HepG2 (cell line): ENCODE data around the gene OASL. TPM values are rescaled to one million over a fixed set of nuclear protein-coding genes. Genes with fewer than 3 reads are reported as not detected.

Source experiments
- FOXP4 ChIP-seq: sonication (generic); formaldehyde crosslinking; IDR thresholded peaks from 2 replicates; pipeline ENCODE4 v1.4.0; 2020; ENCODE audit warnings: missing genetic modification reagents
- GATAD1 ChIP-seq: IDR thresholded peaks from 2 replicates; pipeline ENCODE4 v1.6.1; 2016; ENCODE audit warnings: missing genetic modification reagents, missing compliant biosample characterization
- GRHL1 ChIP-seq: sonication (generic); formaldehyde crosslinking; conservative IDR thresholded peaks from 2 replicates; pipeline ENCODE4 v1.8.0; 2022; ENCODE audit warnings: missing genetic modification reagents
- MEF2D ChIP-seq: sonication (generic); formaldehyde crosslinking; IDR thresholded peaks from 2 replicates; pipeline ENCODE4 v1.5.1; 2020; ENCODE audit warnings: mild to moderate bottlenecking, missing genetic modification reagents
- NR3C1 ChIP-seq: sonication (generic); formaldehyde crosslinking; IDR thresholded peaks from 2 replicates; pipeline ENCODE4 v1.4.0; 2020; ENCODE audit warnings: missing genetic modification reagents
- SAP130 ChIP-seq: IDR thresholded peaks from 2 replicates; pipeline ENCODE4 v1.6.1; 2016; ENCODE audit warnings: low read depth
- SIX1 ChIP-seq: sonication (generic); formaldehyde crosslinking; IDR thresholded peaks from 2 replicates; pipeline ENCODE4 v1.4.0; 2020; ENCODE audit warnings: missing genetic modification reagents, borderline replicate concordance
- STAG1 ChIP-seq: sonication (generic); formaldehyde crosslinking; IDR thresholded peaks from 2 replicates; pipeline ENCODE4 v1.4.0; 2020; ENCODE audit warnings: missing genetic modification reagents
- THAP11 ChIP-seq: IDR thresholded peaks from 2 replicates; pipeline ENCODE4 v1.6.1; 2016; ENCODE audit warnings: missing biosample characterization, missing genetic modification reagents
- ZBTB14 ChIP-seq: sonication (generic); formaldehyde crosslinking; IDR thresholded peaks from 2 replicates; pipeline ENCODE4 v1.4.0; 2020; ENCODE audit warnings: missing genetic modification reagents
- ZNF180 ChIP-seq: sonication (generic); formaldehyde crosslinking; IDR thresholded peaks from 2 replicates; pipeline ENCODE4 v1.4.0; 2020; ENCODE audit warnings: low read depth, missing genetic modification reagents, borderline replicate concordance
- ZNF687 ChIP-seq: sonication (generic); formaldehyde crosslinking; IDR thresholded peaks from 2 replicates; pipeline ENCODE4 v1.5.1; 2020; ENCODE audit warnings: mild to moderate bottlenecking, missing genetic modification reagents, moderate library complexity
- ZNF768 ChIP-seq: sonication (generic); formaldehyde crosslinking; IDR thresholded peaks from 2 replicates; pipeline ENCODE4 v1.4.0; 2020; ENCODE audit warnings: missing genetic modification reagents
- ZNF770 ChIP-seq: sonication (generic); formaldehyde crosslinking; IDR thresholded peaks from 2 replicates; pipeline ENCODE4 v1.5.0; 2020; ENCODE audit warnings: mild to moderate bottlenecking, missing genetic modification reagents
- polyA plus RNA-seq, 8 experiments: library from polyadenylated mRNA; depleted of rRNA in 3 of 8; stranded (reverse) in 7 of 8; unstranded in 1 of 8; fragments of >200 nt; fragmentation: Illumina TruSeq in 4 of 8; extraction: Trizol in 4 of 8; gene quantifications; 2 replicates each; pipeline versions ENCODE4 v1.2.1 to v1.2.3, GENCODE V29; 2011 to 2016; ENCODE audit warnings: low read depth in 4 of 8, missing spikeins in 1 of 8, mixed read lengths in 1 of 8; ENCODE audit not compliant: insufficient read depth in 1 of 8
- total RNA-seq, 5 experiments: library from RNA; depleted of rRNA; stranded (reverse); fragments of >200 nt; fragmentation: Illumina TruSeq; extraction: Trizol; gene quantifications; 2 replicates each; pipeline ENCODE4 v1.2.3, GENCODE V29; 2016; ENCODE audit warnings: low read depth in 1 of 5

The OASL gene
- total and polyA plus RNA-seq, 2 of the 13 experiments (the other 11 are each of a cell fraction or from before 2014, with no cell fraction given): 0.11 to 0.22 TPM

GRCh38 chr12:121060149-121061001 is 21.3 kb upstream of the OASL start (continued):
- TF ChIP-seq SIX1 (CRISPR knock-in tag) (no peak), NR3C1 (CRISPR knock-in tag) (no peak), THAP11 (peak; percentile 53), GATAD1 (CRISPR knock-in tag) (peak; percentile 69), ZBTB14 (CRISPR knock-in tag) (no peak), ZNF770 (CRISPR knock-in tag) (peak; percentile 89), SAP130 (CRISPR knock-in tag) (0 out of 2 replicates have a peak, but pooled peaks have one; percentile 21), FOXP4 (CRISPR knock-in tag) (no peak), MEF2D (CRISPR knock-in tag) (0 out of 2 replicates have a peak, but pooled peaks have one; percentile 33), GRHL1 (no peak), ZNF180 (CRISPR knock-in tag) (no peak), ZNF687 (CRISPR knock-in tag) (peak; percentile 38), ZNF768 (CRISPR knock-in tag) (peak; percentile 88), STAG1 (CRISPR knock-in tag) (peak; percentile 63)
